Osteocyte (in vitro differentiated cells): ENCODE measurements around the gene SELENOV. TPM values are rescaled to one million over a fixed set of nuclear protein-coding genes. Genes with fewer than 3 reads are reported as not detected.

Source experiments
- DNase-seq: peaks from one replicate; pipeline ENCODE4 v3.0.0; 2021; ENCODE audit warnings: mixed read lengths; ENCODE audit not compliant: unreplicated experiment; ENCODE audit errors: extremely low spot score
- H3K27ac Mint-ChIP-seq: one replicate; pipeline ENCODE4 v1.8.0; 2021; ENCODE audit warnings: mild to moderate bottlenecking, mixed read lengths; ENCODE audit not compliant: unreplicated experiment
- H3K27me3 Mint-ChIP-seq: one replicate; pipeline ENCODE4 v1.8.0; 2021; ENCODE audit warnings: mixed read lengths; ENCODE audit not compliant: unreplicated experiment
- H3K36me3 Mint-ChIP-seq: one replicate; pipeline ENCODE4 v1.8.0; 2021; ENCODE audit warnings: mixed read lengths; ENCODE audit not compliant: unreplicated experiment
- H3K4me1 Mint-ChIP-seq: one replicate; pipeline ENCODE4 v1.8.0; 2021; ENCODE audit warnings: mixed read lengths; ENCODE audit not compliant: unreplicated experiment
- H3K4me3 Mint-ChIP-seq: one replicate; pipeline ENCODE4 v1.8.0; 2021; ENCODE audit warnings: mild to moderate bottlenecking, moderate library complexity, mixed read lengths; ENCODE audit not compliant: unreplicated experiment
- H3K9me3 Mint-ChIP-seq: one replicate; pipeline ENCODE4 v1.8.0; 2021; ENCODE audit warnings: mixed read lengths; ENCODE audit not compliant: unreplicated experiment
- total RNA-seq: library from RNA; stranded (reverse); gene quantifications from 2 replicates; pipeline ENCODE4 v1.2.1, GENCODE V29; 2021
- TF ChIP-seq, protein P1 (sequence below): fragments of 200-600 bp; sonication (generic); IDR thresholded peaks from 2 replicates; pipeline ENCODE4 v1.5.0; 2021; ENCODE audit warnings: antibody characterized with exemption, mild to moderate bottlenecking, moderate library complexity

Gene SELENOV
- total RNA-seq, 1 donor from 2014 or later: not detected

- Mint-ChIP-seq H3K36me3 (no peaks in the 10 kb centered on the region), H3K27ac (peak overlapping the region; percentile 97), H3K4me1 (peaks cover 20% of the 10 kb centered on the region), H3K9me3 (no peaks in the 10 kb centered on the region), H3K27me3 (peaks cover 15% of the 10 kb centered on the region), H3K4me3 (peak overlapping the region; percentile 92)
- DNase-seq: no peak
- TF ChIP-seq, protein P1, sequence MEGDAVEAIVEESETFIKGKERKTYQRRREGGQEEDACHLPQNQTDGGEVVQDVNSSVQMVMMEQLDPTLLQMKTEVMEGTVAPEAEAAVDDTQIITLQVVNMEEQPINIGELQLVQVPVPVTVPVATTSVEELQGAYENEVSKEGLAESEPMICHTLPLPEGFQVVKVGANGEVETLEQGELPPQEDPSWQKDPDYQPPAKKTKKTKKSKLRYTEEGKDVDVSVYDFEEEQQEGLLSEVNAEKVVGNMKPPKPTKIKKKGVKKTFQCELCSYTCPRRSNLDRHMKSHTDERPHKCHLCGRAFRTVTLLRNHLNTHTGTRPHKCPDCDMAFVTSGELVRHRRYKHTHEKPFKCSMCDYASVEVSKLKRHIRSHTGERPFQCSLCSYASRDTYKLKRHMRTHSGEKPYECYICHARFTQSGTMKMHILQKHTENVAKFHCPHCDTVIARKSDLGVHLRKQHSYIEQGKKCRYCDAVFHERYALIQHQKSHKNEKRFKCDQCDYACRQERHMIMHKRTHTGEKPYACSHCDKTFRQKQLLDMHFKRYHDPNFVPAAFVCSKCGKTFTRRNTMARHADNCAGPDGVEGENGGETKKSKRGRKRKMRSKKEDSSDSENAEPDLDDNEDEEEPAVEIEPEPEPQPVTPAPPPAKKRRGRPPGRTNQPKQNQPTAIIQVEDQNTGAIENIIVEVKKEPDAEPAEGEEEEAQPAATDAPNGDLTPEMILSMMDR: no peak
Measured at GRCh38 chr19:39540333-39540673, 25.4 kb downstream of the SELENOV start.

DNA sequence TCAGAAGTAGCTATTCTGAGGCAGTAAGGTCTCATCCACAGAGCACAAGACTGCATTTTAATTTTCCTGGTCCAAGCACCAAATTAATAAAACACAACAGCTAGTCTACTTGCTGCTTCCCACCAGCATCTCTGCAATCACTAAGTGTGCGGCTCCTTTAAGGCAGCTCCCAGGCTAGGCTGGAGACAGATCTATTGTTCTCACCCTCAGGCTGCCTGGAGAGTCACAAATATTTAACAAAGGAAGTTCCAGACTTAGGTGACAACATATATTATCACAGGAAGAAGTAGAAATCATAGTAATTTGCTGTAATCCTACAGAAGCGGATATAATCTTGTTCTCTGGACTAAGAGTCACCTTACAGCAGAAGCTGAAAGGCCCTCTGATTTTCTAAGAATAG, 27.3 kb downstream of the SELENOV start:
- Mint-ChIP-seq H3K27ac (no peak overlapping the region), H3K4me1 (peaks cover 20% of the 10 kb centered on the region), H3K4me3 (no peak overlapping the region), H3K36me3 (no peaks in the 10 kb centered on the region), H3K27me3 (peaks cover 27% of the 10 kb centered on the region), H3K9me3 (no peaks in the 10 kb centered on the region)
- peak; percentile 15 for DNase-seq
- TF ChIP-seq, protein P1: no peak

DNA sequence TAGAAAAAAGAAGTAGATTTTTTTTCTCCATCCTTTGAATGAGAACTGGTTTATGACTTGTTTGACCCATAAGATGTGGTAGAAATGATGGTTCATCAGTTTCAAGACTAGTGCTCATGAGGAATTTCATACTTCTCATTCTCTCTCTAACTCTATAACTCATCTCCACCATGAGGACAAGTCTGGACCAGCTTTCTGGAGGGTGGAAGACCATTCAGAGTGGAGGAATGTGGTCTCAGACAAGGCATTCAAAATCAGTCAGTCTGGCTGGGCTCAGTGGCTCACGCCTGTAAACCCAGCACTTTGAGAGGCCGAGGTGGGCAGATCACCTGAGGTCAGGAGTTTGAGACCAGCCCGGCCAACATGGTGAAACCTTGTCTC, 28.5 kb downstream of the SELENOV start:
- Mint-ChIP-seq H3K4me3 (no peak overlapping the region), H3K27me3 (peaks cover 28% of the 10 kb centered on the region), H3K36me3 (no peaks in the 10 kb centered on the region), H3K4me1 (peaks cover 14% of the 10 kb centered on the region), H3K9me3 (no peaks in the 10 kb centered on the region), H3K27ac (no peak overlapping the region)
- TF ChIP-seq, protein P1: no peak
- no peak for DNase-seq

- TF ChIP-seq, protein P1: no peak
- peaks cover 5% of the 10 kb centered on the region for H3K4me1 Mint-ChIP-seq
- DNase-seq: peak; percentile 7
Measured at GRCh38 chr19:39544226-39544903, 29.4 kb downstream of the SELENOV start.

GRCh38 chr19:39544911-39545310, 30.0 kb downstream of the SELENOV start:
- DNase-seq: peak; percentile 1
- Mint-ChIP-seq H3K9me3 (no peaks in the 10 kb centered on the region), H3K4me1 (peaks cover 5% of the 10 kb centered on the region), H3K4me3 (no peak overlapping the region), H3K36me3 (no peaks in the 10 kb centered on the region), H3K27ac (no peak overlapping the region), H3K27me3 (peaks cover 28% of the 10 kb centered on the region)
- TF ChIP-seq, protein P1: no peak

More at GRCh38 chr19:39544226-39544903, 29.4 kb downstream of the SELENOV start:
- peak overlapping the region; percentile 6 for H3K27ac Mint-ChIP-seq
- H3K27me3 Mint-ChIP-seq: peaks cover 28% of the 10 kb centered on the region
- H3K9me3 Mint-ChIP-seq: no peaks in the 10 kb centered on the region
- no peak overlapping the region for H3K4me3 Mint-ChIP-seq
- no peaks in the 10 kb centered on the region for H3K36me3 Mint-ChIP-seq
